HG02981 (cell line): ENCODE data around the gene C16orf95.
"Not testable (repeated sequence)": the region's sequence is repeated elsewhere in the genome, so short reads cannot be mapped to it uniquely, and the experiment has no call there.

ENCODE experiments used
- ATAC-seq: cut with Tn5 transposase; IDR thresholded peaks from one replicate; pipeline ENCODE4 v1.9.1; 2021; ENCODE audit warnings: mild to moderate bottlenecking, moderate library complexity; ENCODE audit not compliant: unreplicated experiment

The C16orf95 gene

DNA sequence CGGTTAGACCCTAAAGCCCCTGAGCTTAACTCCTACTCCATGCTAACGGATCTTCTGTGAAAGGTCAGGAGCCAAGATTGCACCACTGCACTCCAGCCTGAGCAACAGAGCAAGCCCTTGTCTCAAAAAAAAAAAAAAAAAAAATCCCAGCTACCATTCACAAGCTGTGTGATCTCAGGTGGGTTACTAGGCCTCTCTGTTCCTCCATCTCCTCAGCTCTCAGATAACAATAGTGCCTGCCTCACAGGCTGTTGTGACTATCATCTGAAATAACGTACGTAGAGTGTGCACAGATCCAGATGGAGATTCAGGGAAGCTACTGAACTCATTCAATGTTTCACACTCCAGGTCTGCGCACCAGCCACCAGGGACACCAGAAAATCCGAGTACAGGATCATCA is 57.8 kb downstream of the C16orf95 start:
- no peak for ATAC-seq

DNA sequence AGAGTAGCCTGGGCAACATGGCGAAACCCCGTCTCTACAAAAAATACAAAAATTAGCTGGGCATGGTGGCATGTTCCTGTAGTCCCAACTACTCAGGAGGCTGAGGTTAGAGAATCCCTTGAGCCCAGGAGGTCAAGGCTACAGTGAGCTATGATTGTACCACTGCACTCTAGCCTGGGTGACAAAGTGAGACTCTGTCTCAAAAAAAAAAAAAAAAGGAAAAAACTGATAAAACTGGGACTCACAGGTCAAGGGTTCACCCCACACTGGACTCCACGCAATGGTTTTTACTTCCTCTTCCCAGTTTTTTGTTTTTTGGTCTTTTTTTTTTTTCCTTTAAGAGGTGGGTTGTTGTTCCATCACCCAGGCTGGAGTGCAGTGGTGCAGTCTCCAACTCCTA is 58.5 kb downstream of the C16orf95 start:
- not testable (repeated sequence) for ATAC-seq

DNA sequence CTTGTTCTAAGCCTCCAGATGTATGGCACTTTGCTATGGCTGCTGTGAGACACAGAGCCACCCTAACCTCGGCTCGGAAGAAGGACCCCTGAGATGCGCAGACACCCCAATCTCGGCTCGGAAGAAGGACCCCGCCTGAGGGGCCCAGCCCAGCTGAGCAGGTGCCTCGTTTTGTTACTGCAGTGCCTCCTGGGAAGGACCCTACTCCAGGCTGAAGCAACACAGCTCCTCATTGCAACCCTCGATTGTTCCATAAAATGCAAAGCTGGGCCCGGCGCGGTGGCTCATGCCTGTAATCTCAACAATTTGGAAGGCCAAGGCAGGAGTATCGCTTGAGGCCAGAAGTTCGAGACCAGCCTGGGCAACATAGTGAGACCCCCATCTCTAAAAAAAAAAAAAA is 61.3 kb downstream of the C16orf95 start:
- ATAC-seq = no peak

DNA sequence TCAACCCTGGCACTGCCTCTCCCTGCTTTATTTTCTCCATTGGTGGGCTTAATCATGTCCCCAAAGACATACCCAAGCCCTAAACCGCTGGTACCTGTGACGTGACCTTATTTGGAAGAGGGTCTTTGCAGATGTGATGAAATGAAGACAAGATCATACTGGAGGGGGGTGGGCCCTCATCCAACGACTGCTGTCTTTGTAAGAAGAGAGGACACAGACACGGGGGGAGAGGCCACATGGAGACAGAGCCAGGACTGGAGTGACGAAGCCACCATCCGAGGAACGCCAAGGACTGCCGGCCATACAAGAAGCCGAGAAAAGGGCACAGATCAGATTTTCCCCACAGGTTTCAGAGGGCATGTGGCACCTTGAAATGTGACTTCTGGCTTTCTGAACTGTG is 62.5 kb downstream of the C16orf95 start:
- ATAC-seq = no peak

DNA sequence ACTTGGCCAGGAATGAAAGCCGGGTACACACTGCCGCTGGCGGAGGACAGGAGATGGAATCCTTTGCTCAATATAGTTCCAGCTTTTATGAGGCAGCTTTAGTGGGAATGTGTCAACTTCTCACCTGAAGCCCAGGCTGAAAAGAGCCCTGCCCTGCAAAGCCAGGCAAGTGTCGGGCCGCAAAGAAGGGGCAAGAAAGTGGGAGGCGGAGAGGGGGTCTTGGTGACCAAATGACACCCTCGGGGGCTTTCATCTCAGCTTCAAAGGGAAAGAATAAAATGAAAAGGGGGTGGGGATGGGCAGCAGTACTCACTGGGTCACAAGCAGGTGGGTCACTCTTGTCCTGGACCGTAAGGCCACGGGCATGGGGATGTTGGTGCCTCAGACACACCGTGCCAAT is 62.9 kb downstream of the C16orf95 start:
- ATAC-seq = no peak

DNA sequence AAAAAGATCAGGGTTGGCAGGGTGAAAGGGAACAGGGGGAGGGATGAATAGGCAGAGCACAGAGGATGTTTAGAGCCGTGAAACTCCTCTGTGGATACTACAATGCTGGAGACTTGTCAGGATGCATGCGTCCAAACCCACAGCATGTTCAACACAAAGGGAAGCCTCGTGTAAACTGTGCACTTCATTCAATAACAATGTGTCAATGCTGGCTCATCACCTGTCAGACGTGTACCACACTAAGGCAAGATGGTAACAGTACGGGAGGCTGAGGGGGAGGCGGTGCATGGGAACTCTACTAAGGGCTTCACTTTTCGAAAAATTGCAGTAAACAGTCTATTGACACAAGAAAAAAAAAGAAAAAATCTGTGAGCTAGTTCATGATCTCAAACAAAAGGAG is 63.7 kb downstream of the C16orf95 start:
- ATAC-seq = no peak
